Immature natural killer cell (primary cell): Measurements from ENCODE around the gene CHST11. TPM values are rescaled to one million over a fixed set of nuclear protein-coding genes. Genes with fewer than 3 reads are reported as not detected.

Source experiments
- DNase-seq, 3 donors: peaks; one replicate each; pipeline ENCODE4 v3.0.0; 2022; ENCODE audit warnings: mixed read lengths in 1 of 3
- H3K27ac Mint-ChIP-seq, 6 donors: one replicate each; pipeline ENCODE4 v1.8.0; 2020; ENCODE audit warnings: mixed read lengths in 6 of 6, mild to moderate bottlenecking in 5 of 6, inconsistent platforms in 4 of 6, moderate library complexity in 3 of 6
- H3K27me3 Mint-ChIP-seq, 3 donors: one replicate each; pipeline ENCODE4 v1.8.0; 2020 to 2021; ENCODE audit warnings: low read depth in 3 of 3, mild to moderate bottlenecking in 3 of 3, mixed read lengths in 3 of 3, moderate library complexity in 3 of 3, inconsistent platforms in 1 of 3
- H3K36me3 Mint-ChIP-seq, 3 donors: one replicate each; pipeline ENCODE4 v1.8.0; 2020; ENCODE audit warnings: mixed read lengths in 3 of 3, inconsistent platforms in 2 of 3, mild to moderate bottlenecking in 2 of 3
- H3K4me1 Mint-ChIP-seq, 2 donors: one replicate each; pipeline ENCODE4 v1.8.0; 2020; ENCODE audit warnings: inconsistent platforms in 2 of 2, mild to moderate bottlenecking in 2 of 2, mixed read lengths in 2 of 2, moderate library complexity in 1 of 2
- H3K4me3 Mint-ChIP-seq, 5 donors: one replicate each; pipeline ENCODE4 v1.8.0; 2020; ENCODE audit warnings: mild to moderate bottlenecking in 5 of 5, mixed read lengths in 5 of 5, inconsistent platforms in 3 of 5, moderate library complexity in 3 of 5
- H3K9me3 Mint-ChIP-seq, 6 donors: one replicate each; pipeline ENCODE4 v1.8.0; 2020; ENCODE audit warnings: mild to moderate bottlenecking in 6 of 6, mixed read lengths in 6 of 6, inconsistent platforms in 4 of 6, moderate library complexity in 3 of 6
- polyA plus RNA-seq, 3 donors: library from polyadenylated mRNA; unstranded; fragments of 300-500 nt; fragmentation: Illumina TruSeq; gene quantifications; one replicate each; pipeline ENCODE4 v1.2.3, GENCODE V29; 2021

The CHST11 gene
- polyA plus RNA-seq, 3 donors from 2014 or later, result 42.5 to 90.1 (median 78.4) TPM

GRCh38 chr12:104457746-104458693, 1.3 kb downstream of the CHST11 start:
- Mint-ChIP-seq H3K4me1 (peaks cover 50 to 59% of the 10 kb centered on the region in 2 donors), H3K27ac (peak overlapping the region; percentile 91 to 99 (median 98)), H3K27me3 (peaks cover 2 to 17% (median 6%) of the 10 kb centered on the region in 3 donors), H3K36me3 (no peaks in the 10 kb centered on the region), H3K4me3 (peak overlapping the region; percentile 94 to 99 (median 99)), H3K9me3 (no peaks in the 10 kb centered on the region)
- peak; percentile 43 to 47 (median 44) for DNase-seq

GRCh38 chr12:104458694-104459367, 2.1 kb downstream of the CHST11 start:
- Mint-ChIP-seq H3K27ac (peak overlapping the region; percentile 91 to 99 (median 98)), H3K36me3 (peaks cover 0 to 4% (median 0%) of the 10 kb centered on the region in 3 donors), H3K4me3 (peak overlapping the region; percentile 89 to 99 (median 99)), H3K4me1 (peaks cover 59 to 67% of the 10 kb centered on the region in 2 donors), H3K27me3 (peaks cover 2 to 17% (median 6%) of the 10 kb centered on the region in 3 donors), H3K9me3 (no peaks in the 10 kb centered on the region)
- DNase-seq, result peak; percentile 26 to 41 (median 33)

GRCh38 chr12:104459368-104459909, 2.7 kb downstream of the CHST11 start:
- no peaks in the 10 kb centered on the region for H3K9me3 Mint-ChIP-seq
- DNase-seq, result no peak
- peak overlapping the region; percentile 91 to 99 (median 98) for H3K27ac Mint-ChIP-seq
- peaks cover 0 to 4% (median 0%) of the 10 kb centered on the region in 3 donors for H3K36me3 Mint-ChIP-seq
- H3K4me1 Mint-ChIP-seq, result peaks cover 65 to 73% of the 10 kb centered on the region in 2 donors
- peaks cover 2 to 17% (median 4%) of the 10 kb centered on the region in 3 donors for H3K27me3 Mint-ChIP-seq
- H3K4me3 Mint-ChIP-seq, result peak overlapping the region; percentile 89 to 99 (median 99)

GRCh38 chr12:104460041-104460719, 3.4 kb downstream of the CHST11 start:
- H3K4me1 Mint-ChIP-seq, result peaks cover 71 to 81% of the 10 kb centered on the region in 2 donors
- DNase-seq, result no peak
- H3K36me3 Mint-ChIP-seq, result peaks cover 0 to 4% (median 3%) of the 10 kb centered on the region in 3 donors
- peak overlapping the region; percentile 91 to 99 (median 98) for H3K27ac Mint-ChIP-seq
- H3K9me3 Mint-ChIP-seq, result no peaks in the 10 kb centered on the region
- peak overlapping the region; percentile 89 to 99 (median 99) for H3K4me3 Mint-ChIP-seq
- peaks cover 2 to 17% (median 4%) of the 10 kb centered on the region in 3 donors for H3K27me3 Mint-ChIP-seq

GRCh38 chr12:104460973-104461698, 4.4 kb downstream of the CHST11 start:
- Mint-ChIP-seq H3K4me3 (peak overlapping the region; percentile 89 to 99 (median 99)), H3K4me1 (peaks cover 73 to 81% of the 10 kb centered on the region in 2 donors), H3K36me3 (peaks cover 0 to 4% (median 3%) of the 10 kb centered on the region in 3 donors), H3K27me3 (peaks cover 2 to 17% (median 4%) of the 10 kb centered on the region in 3 donors), H3K27ac (peak overlapping the region; percentile 91 to 99 (median 98)), H3K9me3 (no peaks in the 10 kb centered on the region)
- DNase-seq, result no peak

- peaks cover 0 to 4% (median 3%) of the 10 kb centered on the region in 3 donors for H3K36me3 Mint-ChIP-seq
- peaks cover 2 to 11% (median 3%) of the 10 kb centered on the region in 3 donors for H3K27me3 Mint-ChIP-seq
- peaks cover 81 to 87% of the 10 kb centered on the region in 2 donors for H3K4me1 Mint-ChIP-seq
- H3K9me3 Mint-ChIP-seq, result no peaks in the 10 kb centered on the region
- peak overlapping the region; percentile 90 to 98 (median 96) for H3K27ac Mint-ChIP-seq
- H3K4me3 Mint-ChIP-seq, result peak overlapping the region; percentile 80 to 92 (median 89)
- no peak for DNase-seq
Measured at GRCh38 chr12:104462325-104462724, 5.6 kb downstream of the CHST11 start.

- H3K36me3 Mint-ChIP-seq, result peaks cover 0 to 4% (median 3%) of the 10 kb centered on the region in 3 donors
- peak overlapping the region; percentile 90 to 98 (median 96) for H3K27ac Mint-ChIP-seq
- peak overlapping the region; percentile 80 to 92 (median 89) for H3K4me3 Mint-ChIP-seq
- no peaks in the 10 kb centered on the region for H3K9me3 Mint-ChIP-seq
- peaks cover 2 to 6% (median 3%) of the 10 kb centered on the region in 3 donors for H3K27me3 Mint-ChIP-seq
- H3K4me1 Mint-ChIP-seq, result peaks cover 87 to 93% of the 10 kb centered on the region in 2 donors
- peak; percentile 55 to 56 (median 56) for DNase-seq
Measured at GRCh38 chr12:104462931-104463339, 6.2 kb downstream of the CHST11 start.

GRCh38 chr12:104463368-104463767, 6.6 kb downstream of the CHST11 start:
- Mint-ChIP-seq H3K27me3 (peaks cover 2 to 4% (median 3%) of the 10 kb centered on the region in 3 donors), H3K9me3 (no peaks in the 10 kb centered on the region), H3K4me1 (peaks cover 92 to 97% of the 10 kb centered on the region in 2 donors), H3K36me3 (peaks cover 0 to 4% (median 3%) of the 10 kb centered on the region in 3 donors), H3K27ac (peak overlapping the region; percentile 90 to 98 (median 96)), H3K4me3 (peak overlapping the region; percentile 80 to 92 (median 89))
- no peak for DNase-seq

GRCh38 chr12:104464899-104465298, 8.2 kb downstream of the CHST11 start:
- peaks cover 0 to 4% (median 3%) of the 10 kb centered on the region in 3 donors for H3K36me3 Mint-ChIP-seq
- no peaks in the 10 kb centered on the region for H3K9me3 Mint-ChIP-seq
- DNase-seq, result no peak
- no peaks in the 10 kb centered on the region for H3K27me3 Mint-ChIP-seq
- peaks cover 95 to 100% of the 10 kb centered on the region in 2 donors for H3K4me1 Mint-ChIP-seq
- H3K27ac Mint-ChIP-seq, result peak overlapping the region; percentile 90 to 98 (median 96)
- peak overlapping the region; percentile 42 to 89 (median 64) for H3K4me3 Mint-ChIP-seq

GRCh38 chr12:104466709-104467345, 10.1 kb downstream of the CHST11 start:
- Mint-ChIP-seq H3K27me3 (no peaks in the 10 kb centered on the region), H3K4me1 (peaks cover 95 to 100% of the 10 kb centered on the region in 2 donors), H3K36me3 (peaks cover 3 to 9% (median 5%) of the 10 kb centered on the region in 3 donors), H3K4me3 (peak overlapping the region; percentile 67 to 76 (median 74)), H3K27ac (peak overlapping the region; percentile 81 to 91 (median 86)), H3K9me3 (no peaks in the 10 kb centered on the region)
- DNase-seq, result no peak

GRCh38 chr12:104467346-104467837, 10.6 kb downstream of the CHST11 start:
- no peaks in the 10 kb centered on the region for H3K9me3 Mint-ChIP-seq
- peak overlapping the region; percentile 81 to 91 (median 86) for H3K27ac Mint-ChIP-seq
- peak overlapping the region; percentile 67 to 76 (median 74) for H3K4me3 Mint-ChIP-seq
- DNase-seq, result peak in 2 of 3 donors; percentile 27 to 29
- peaks cover 3 to 9% (median 5%) of the 10 kb centered on the region in 3 donors for H3K36me3 Mint-ChIP-seq
- H3K27me3 Mint-ChIP-seq, result no peaks in the 10 kb centered on the region
- peaks cover 97 to 100% of the 10 kb centered on the region in 2 donors for H3K4me1 Mint-ChIP-seq
